GM18868 (cell line): ENCODE data around the gene SYNJ2.
A peak's percentile ranks its signal among the peaks of the same experiment; 100 is the strongest.

ENCODE experiments used
- ATAC-seq: cut with Tn5 transposase; IDR thresholded peaks from one replicate; pipeline ENCODE4 v1.9.1; 2021; ENCODE audit warnings: mild to moderate bottlenecking, moderate library complexity; ENCODE audit not compliant: unreplicated experiment

Gene SYNJ2

GRCh38 chr6:158026901-158027589 is 45.4 kb downstream of the SYNJ2 start:
- ATAC-seq = peak; percentile 1

DNA sequence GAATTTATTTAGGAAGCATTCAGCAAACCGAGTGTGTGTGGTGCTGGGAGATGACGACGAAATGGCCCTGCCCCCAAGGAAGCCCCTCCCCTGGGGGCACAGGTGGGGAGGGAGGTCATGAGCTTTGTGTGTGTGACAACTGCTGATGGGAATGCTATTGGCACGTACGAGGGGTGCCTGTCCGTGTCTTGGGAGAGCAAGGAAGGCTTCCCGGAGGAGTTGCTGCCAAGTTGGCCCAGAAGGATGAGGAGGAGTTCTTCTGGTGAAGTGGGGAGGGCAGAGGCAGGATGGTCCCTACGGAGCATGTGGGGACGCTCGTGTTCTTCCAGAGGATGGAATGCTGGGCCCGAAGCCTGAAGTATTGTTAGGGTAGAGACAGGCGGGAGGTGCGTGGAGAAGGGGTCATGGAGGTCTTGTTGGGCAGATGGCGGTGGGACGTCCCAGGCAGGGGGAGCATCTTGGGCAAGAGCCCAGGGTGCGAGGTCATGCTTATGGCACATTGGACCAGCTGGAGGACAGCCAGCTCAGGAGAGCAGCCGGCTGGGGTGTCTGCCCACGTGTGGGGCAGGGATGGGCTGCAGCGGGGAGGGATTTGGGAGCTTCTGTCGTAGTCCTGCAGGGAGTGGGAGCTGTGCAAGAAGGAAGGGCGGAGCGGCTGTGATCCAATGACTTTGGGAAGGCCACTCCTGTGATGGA is 46.1 kb downstream of the SYNJ2 start:
- ATAC-seq = no peak

DNA sequence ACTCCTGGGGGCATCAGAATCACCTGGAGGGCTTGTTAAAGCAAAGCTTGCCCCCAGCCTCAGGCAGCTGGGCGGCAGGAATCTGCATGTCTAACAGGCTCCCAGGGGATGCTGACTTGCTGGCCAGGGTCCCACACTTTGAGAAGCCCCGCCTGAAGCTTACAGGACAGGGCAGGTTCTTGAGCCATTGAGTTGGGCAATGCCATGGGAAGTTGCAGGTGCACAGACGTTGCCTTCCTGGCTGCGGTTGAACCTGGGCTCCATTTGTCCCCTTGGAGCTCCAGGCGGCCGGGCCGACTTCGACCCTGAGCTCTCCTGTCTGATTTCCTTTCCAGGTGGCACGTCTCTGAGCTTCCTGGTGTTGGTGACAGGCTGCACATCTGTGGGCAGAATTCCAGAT is 46.8 kb downstream of the SYNJ2 start:
- no peak for ATAC-seq

- no peak for ATAC-seq
These were observed 47.2 kb downstream of the SYNJ2 start for GRCh38 chr6:158028876-158029275.

GRCh38 chr6:158029668-158030230 is 48.1 kb downstream of the SYNJ2 start:
- no peak for ATAC-seq

- ATAC-seq = no peak
These were observed 49.0 kb downstream of the SYNJ2 start for GRCh38 chr6:158030380-158031300.

DNA sequence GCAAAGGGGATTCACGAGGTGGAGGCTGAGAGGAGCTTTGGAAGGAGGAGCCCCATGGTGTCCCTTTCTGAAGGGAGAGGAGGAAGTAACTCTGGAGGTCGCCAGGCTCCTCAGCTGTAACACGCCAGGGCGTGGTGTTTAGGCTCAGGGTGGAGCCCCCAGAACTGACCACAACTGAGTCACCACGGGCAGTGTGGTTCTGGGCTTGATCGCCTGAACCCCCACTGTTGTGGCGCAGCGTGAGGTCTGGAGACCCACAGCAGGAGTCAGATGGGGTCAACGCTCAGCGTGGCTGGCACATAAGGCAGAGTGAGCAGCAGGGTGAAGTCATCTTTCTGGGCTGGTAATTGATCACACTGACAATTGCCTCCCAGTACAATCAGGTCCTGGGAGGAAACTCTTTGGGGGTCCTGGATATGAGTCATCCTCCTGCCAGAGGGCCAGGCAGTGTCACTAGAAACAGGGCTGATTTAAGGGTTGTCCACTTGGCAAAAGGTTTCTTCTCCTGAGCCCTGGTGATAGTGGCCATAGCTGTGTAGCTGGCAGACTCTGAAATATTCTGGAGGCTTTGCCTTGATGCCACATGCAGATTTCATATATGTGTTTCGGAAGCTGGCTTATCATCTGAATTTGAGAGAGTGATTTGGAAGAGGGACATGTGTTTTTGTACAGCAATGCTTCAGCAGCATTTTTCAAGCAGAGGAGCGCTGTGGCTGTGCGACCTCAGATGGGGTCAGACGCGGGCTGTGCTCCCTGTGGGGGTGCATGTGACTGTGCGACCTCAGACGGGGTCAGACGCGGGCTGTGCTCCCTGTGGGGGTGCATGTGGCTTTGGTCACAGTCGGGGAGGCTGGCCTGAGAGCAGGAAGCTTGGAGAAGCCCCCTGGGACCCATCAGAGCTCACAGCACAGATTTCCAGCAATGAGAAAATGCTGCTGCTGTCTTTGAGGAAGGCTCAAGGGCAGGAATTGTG is 50.0 kb downstream of the SYNJ2 start:
- ATAC-seq = peak; percentile 35

DNA sequence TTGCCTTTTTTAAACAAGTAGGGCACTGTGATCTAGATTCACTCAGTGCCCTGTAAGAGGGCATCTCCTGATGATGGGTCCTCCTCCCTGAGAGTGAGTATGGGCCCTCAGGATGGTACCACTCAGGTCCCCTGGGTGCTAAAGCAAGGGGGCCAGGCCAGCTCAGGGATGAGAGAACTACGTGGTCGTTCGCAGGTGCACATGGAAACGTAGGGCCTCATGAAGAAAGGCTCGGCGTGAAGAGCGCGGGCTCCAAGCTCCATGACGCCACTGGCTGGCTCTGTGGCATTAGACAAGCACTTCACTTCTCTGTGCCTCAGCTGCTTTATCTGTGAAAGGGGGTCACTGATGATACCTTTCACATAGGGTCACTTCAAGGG is 50.7 kb downstream of the SYNJ2 start:
- ATAC-seq = no peak

DNA sequence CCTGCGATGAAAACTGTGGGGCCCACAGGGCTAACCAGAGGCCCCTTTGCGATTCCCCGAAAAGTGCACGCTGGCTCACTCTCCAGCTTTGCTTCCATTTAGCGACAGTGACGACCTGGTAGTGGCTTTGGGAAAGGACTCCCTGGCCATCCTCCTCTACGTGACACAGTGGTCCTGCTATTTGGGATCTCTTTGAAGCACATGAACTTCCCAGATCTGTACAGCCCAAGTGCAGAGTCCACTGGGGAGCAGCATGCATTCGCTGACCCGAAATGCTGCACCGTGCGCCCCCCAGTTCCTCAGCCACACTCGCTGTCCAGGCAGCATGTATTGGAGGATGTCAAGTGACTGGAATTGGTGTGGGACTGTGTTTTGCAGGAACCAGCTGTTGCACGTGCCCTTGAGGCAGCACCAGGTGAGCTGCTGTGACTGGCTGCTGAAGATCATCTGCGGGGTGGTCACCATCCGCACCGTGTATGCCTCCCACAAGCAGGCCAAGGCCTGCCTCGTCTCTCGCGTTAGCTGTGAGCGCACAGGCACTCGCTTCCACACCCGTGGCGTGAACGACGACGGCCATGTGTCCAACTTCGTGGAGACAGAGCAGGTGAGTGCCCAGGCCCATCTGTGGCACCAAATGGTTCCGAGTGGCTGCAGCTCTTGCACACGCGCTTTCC is 51.6 kb downstream of the SYNJ2 start:
- ATAC-seq = no peak

- ATAC-seq = no peak
These were observed 52.4 kb downstream of the SYNJ2 start for GRCh38 chr6:158033751-158034702.

DNA sequence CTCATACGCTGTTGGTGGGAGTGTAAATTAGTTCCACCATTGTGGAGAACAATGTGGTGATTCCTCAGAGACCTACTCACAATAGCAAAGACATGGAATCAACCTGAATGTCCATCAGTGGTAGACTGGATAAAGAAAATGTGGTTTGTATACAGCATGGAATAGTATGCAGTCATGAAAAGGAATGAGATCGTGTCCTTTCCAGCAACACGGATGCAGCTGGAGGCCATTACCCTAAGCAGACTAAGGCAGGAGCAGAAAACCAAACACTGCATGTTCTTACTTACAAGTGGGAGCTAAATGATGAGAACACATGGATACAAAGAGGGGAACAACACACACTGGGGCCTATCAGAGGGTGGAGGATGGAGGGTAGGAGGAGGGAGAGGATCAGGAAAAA is 54.6 kb downstream of the SYNJ2 start:
- no peak for ATAC-seq

DNA sequence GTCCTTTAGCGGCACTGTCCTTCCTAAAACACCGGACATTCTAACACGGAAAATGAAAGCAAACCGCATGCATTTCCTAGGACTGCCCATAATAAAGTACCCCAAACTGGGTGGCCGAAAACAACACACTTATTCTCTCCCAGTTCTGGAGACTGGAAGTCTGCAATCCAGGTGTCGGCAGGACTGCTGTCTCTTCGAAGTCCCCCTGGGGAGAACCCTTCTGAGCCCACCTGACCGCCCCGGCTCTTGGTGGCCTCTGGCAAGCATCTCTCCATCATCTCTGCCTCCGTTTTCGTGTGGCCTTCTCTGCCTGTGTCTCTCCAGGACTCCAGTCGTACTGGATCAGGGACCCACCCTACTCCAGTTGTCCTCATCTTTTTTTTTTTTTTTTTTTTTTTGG is 55.4 kb downstream of the SYNJ2 start:
- ATAC-seq = no peak

- no peak for ATAC-seq
These were observed 56.1 kb downstream of the SYNJ2 start for GRCh38 chr6:158037771-158038170.

DNA sequence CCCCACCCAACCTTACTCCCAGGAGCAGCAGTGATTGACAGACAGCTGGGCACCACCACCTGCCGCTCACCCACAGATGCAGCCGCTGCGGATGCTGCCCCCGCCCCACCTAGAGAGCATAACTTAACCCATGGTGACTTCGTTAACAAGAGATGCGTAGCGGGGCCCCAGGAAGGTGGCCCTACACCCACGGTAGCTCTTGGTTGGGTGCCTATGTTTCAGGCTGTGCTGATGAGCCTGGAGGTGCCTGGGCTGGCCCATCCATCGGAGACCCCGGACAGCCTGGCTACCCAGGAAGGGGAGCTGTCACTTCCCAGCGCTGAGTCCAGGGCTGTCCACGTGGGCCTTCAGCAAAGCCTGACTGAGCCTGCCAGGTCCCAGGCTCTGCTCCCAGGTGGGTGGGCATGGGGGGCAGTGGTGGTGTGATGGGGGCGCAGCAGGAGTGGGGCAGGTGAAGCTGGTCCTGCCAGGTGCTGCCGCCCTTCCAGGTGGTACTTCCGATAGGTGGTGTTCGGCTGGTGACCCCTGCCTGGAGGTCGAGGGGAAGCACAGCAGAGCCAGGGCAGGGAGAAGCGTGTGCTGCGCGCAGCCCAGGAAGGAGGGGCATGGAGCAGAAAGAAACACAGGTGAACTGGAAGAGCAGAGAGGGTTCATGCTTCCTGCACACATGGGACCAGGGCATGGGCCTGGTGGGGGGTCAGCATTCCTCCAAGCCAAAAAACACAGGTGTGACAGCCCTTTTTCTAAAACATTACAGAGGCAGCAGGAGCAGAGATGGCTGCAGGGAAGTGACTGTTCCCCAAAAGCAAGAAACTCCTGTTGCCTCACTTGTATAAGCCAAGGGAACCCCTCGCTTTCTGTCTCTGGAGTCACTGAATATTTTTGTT is 56.9 kb downstream of the SYNJ2 start:
- ATAC-seq = no peak

- ATAC-seq = no peak
These were observed 57.5 kb downstream of the SYNJ2 start for GRCh38 chr6:158039178-158039557.

GRCh38 chr6:158039571-158040050 is 57.9 kb downstream of the SYNJ2 start:
- no peak for ATAC-seq

GRCh38 chr6:158040051-158040803 is 58.6 kb downstream of the SYNJ2 start:
- peak; percentile 89 for ATAC-seq
